ENCODE data around the gene ZDHHC3.

The ZDHHC3 gene

GRCh38 chr3:44926172-44926571 is 49.8 kb downstream of the ZDHHC3 start:
- no peak for DNase-seq

DNA sequence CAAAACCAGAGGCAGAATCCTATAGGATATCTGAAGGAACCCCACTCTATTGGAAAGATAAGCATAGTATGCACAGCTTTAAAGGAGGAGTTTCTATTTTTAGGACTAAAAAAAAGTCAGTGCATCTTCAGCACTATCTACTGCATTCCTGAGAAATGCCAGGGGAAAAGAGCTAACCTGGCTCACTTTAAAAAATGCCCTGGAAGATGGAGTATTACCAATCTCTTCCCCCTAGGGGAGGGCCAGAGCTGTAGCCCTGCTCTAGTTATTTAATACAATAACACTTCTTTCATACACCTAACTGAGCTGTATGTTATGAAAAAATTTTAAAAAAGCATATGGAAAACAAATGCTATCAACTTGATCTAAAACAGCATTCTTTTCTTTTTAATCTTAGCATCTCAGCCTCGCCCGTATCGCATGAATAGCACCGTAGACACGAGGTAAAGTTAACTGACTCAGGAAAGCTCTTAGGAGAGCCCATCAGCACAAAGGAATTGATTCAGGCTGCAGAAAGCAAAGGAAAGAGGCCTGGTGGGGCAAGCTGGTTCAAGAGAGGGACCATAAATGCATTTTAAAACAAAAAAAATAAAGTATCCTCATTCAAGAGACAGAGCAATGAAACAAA is 51.4 kb downstream of the ZDHHC3 start:
- DNase-seq = no peak

DNA sequence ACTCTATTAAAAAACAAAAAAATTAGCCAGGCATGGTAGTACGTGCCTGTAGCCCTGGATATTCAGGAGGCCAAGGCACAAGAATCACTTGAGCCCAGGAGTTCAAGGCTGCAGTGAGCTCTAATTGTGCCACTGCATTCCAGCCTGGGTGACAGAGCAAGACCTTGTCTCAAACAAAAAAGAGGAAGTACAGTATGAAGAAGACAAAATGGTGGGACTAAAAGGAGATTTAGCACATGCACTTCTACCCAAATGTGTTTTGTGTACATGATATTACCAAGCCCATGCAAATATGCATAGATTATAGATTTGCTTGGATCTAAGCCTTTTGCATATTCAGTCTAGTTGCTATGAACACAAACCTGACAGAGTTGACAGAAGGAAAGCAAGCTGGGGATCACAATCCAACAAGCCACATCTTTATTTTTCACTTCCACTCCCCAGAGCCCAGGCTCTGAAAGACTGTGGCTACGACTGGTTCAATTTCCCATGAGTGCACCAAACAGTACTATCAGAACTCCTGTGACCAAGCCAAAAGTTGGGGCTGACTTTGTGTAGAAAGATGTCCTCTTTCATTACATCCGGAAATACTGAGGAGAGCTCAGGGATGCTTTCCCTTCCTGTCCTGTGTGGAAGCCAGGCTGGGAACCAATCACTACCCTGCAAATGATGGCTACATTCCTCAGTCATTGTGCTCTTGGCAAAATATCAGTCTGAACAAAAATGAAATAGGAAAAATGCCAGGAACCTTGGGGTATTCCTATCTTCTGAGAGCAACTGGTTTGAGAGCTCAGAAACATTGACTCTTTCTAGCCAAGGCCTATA is 52.1 kb downstream of the ZDHHC3 start:
- DNase-seq = peak in 1 of 3 donors; percentile 3

GRCh38 chr3:44920081-44920480 is 55.9 kb downstream of the ZDHHC3 start:
- no peak for DNase-seq

- DNase-seq = no peak
Observed at GRCh38 chr3:44918581-44918980, 57.4 kb downstream of the ZDHHC3 start.

DNA sequence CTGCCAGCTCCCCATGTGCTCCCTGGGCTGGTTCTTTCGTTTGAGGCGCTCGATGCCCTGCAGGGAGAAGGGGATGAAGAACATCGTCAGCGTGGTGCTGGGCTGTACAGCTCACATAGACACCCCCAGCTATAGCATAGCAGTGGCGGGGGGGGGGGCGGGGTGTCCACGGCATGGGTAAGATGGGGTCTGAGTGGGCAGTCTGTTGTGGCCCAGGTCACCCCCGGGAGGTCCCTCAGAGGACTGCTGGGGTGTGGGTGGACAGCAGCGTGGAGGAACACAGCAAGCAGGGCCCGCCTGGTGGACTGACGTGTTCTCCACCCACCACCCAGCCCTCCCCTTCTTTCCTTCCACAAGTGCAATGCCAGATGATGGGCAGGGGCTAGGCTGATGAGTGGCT is 57.9 kb downstream of the ZDHHC3 start:
- DNase-seq = no peak

DNA sequence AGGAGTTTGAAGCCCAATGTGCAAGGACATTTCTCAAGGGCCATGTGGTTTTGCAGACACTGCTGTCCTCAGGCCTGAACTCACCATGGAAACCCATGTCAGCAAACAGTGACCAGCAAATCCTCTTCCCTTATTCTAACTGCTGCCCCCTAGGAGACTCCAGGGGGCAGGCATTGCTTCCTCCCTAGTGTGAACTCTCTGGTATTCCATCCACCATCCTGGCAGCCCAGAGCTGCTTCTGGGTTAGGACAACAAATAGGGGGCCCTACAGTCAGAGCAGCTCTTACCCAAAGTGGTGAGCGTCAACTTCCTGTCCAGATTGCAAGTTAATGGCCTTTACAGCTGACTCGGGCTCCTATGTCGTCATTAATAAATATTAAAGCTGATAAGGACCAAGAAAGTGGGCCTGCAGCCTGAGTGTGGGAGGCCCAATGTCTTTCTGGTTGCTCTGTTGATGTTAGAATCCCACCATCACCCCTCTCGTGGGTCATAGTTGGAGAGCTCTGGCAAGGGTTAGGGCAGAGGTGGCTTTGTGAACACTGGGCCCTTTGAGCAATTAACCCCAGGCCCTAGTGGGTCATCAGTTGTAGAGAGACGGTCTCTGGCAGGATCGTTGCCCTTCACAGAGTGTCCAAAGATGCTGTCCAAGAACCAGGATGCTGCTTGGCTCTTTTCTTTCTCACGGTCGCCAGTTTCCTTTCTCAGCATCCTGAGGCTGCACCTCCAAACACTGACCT is 60.1 kb downstream of the ZDHHC3 start:
- no peak for DNase-seq

DNA sequence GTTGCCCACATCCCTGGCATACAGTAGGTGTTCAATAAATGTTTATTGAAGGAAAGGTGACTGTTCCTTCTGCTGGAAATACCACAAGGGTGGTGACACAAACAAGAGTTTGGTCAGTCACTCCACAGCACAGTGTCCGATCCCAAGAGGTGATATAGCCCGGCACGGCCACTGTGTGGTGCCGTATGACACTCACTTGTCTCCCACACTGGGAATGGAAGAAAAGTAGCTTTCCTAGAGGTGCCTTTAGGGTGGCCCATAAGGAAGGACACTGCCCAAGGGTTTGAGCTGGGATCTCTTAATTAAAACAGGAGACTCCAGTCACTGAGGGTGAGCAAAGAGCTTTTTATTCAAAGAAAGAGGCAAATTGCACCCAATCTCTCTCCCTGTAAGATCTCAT is 61.0 kb downstream of the ZDHHC3 start:
- peak in 2 of 3 donors; percentile 9 to 30 for DNase-seq

- DNase-seq = peak; percentile 65 to 84 (median 76)
Observed at GRCh38 chr3:44913868-44914468, 62.0 kb downstream of the ZDHHC3 start.

GRCh38 chr3:44910693-44911092 is 65.3 kb downstream of the ZDHHC3 start:
- DNase-seq = no peak

DNA sequence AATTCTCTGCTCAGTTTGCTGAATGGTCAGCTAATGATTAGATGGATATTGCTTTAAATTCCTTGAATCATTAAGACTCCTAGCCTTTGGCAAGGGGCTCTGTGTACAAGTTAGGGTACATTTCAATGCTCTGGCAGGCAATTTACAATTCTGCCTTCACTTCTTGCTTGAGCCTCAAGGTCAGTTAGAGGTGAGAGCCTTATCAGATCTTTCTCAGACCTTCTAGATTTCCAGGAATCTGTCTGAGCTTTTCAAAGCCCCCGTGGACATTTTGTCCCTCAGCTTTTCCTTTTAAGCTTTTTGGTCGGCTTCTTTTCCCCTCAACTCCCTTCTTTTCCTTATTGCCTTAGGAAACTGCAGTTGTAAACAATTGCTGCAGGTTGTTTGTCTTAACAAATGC is 66.9 kb downstream of the ZDHHC3 start:
- no peak for DNase-seq

- no peak for DNase-seq
Observed at GRCh38 chr3:44907612-44908011, 68.4 kb downstream of the ZDHHC3 start.

- DNase-seq = no peak
Observed at GRCh38 chr3:44906997-44907396, 69.0 kb downstream of the ZDHHC3 start.

DNA sequence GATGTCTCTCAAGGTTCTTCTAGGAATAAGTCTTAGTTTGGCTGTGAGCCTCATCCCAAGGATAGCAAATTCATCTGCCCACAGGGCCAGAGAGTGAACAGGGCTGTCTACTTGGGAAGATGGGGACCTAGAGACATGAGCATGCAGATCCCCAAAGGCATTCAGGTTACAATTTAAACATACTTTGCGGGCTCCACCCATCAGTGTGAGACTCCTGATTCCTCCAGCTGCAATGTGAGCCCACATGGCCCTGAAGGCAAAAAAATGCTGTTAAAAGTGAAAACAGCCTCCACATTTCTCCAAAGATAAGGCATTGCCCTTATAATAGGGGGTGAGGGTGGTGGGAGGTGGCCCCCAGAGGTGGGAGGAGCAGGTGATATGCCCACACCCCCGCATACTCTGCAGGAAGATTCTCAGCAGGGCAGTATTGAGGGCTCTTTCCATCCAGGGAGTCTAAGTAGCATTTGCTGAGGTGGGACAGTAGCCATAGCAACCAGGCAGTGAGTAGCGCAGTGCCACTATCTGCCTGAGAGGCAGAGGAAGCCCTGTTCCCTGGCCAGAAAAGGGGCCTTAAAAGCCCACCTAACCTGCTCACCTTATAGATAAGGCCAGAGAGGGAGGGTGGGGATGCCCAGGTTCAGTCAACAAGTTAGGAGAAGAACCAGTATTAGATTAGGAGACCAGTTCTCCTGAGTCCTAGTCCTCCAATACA is 70.4 kb downstream of the ZDHHC3 start:
- no peak for DNase-seq

DNA sequence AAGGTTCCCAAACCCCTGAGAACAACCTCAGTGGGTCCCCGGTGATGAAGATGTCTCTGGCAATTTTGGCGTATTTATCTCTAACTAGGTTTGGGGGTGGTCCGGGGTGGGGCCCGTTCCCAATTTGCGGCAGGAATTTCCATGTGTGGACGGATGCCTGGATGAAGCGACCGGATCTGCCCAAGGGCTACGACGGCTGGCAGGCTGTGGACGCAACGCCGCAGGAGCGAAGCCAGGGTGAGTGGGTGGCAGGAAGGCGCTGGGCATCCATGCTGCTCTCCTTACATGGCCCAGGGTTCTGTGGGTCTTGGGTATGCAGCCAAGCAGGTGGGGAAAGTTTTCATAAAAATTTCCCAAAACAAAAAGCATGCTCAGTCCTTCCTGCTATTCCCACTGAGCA is 72.2 kb downstream of the ZDHHC3 start:
- no peak for DNase-seq

DNA sequence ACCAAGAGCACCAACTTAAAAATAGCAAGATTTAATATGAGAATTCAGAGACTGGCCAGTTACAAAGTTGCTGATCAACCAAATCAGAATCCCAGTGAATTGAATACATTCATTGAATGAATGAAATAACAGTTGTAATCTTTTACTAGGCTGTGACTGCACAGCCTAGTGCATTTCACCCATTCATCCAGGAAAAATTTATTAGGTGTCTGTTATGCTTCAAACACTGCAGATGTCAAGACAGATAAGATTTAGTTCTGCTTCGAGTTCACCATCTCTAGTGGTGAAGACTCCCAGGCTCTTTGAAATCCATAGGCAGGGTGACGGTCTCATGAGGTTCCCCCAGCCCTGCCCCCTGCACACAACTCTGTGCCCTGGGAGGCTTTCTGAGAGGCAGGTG is 72.7 kb downstream of the ZDHHC3 start:
- DNase-seq = no peak

GRCh38 chr3:44902628-44903027 is 73.3 kb downstream of the ZDHHC3 start:
- no peak for DNase-seq

- DNase-seq = no peak
Observed at GRCh38 chr3:44899683-44900367, 76.1 kb downstream of the ZDHHC3 start.

DNA sequence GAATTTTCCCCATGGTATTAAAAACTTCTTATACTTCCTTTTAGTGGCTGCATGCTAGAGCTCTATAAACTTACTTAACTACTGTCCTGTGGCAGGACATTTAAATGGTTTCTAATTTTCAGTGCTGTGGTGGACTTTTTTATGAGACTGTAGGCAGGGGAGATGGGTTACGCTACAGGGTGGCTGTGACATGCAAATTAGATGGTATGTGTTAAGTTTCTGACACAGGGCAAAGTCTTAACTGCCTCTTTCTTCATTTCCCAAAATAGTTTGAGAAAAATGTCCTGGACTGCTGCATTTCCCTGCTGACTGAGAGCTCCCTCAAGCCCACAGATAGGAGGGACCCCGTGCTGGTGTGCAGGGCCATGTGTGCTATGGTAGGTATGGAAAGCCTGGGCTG is 79.5 kb downstream of the ZDHHC3 start:
- DNase-seq = no peak

GRCh38 chr3:44894485-44894884 is 81.5 kb downstream of the ZDHHC3 start:
- DNase-seq = no peak

DNA sequence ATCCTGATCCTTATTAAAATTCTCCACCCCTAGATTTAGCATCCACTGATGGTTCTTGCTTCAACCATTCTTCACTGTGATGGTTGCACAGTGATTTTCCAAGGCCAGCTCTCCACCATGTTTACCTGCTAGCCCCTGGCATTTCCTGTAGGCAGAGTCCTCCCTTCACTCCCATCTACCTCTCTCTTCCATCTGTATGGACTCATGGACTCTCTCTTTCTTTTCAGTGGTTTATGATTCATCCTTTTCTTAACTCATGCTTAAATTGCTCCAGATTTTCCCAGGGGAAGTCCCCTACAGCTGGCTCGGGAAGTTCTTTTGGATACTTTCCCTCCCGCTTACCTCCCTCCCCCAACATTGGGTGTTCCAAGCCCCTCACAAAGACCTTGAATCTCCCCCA is 82.9 kb downstream of the ZDHHC3 start:
- peak; percentile 21 to 43 (median 22) for DNase-seq

DNA sequence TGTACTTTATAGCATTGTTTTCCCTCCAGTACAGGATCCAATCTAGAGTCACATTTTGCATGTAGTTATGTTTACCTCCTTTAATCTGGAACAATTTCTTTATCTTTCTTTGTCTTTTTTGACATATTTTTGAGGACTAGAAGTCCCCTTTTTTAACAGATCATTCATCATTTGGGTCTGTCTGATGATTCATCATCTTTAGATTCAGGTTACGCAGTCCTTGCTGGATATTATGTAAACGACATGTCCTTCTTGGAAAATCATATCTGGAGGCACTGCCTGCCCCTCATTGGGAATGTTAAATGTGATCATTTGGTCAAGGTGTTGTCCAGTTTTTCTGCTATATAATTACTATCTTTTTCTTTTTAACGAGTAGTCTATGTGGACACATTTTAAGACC is 83.3 kb downstream of the ZDHHC3 start:
- DNase-seq = no peak
